HepG2 (cell line): Measurements from ENCODE around the gene YJEFN3. TPM values are rescaled to one million over a fixed set of nuclear protein-coding genes. Genes with fewer than 3 reads are reported as not detected.
A peak's percentile ranks its signal among the peaks of the same experiment; 100 is the strongest.

Source experiments
- ATAC-seq: fragments of 200-7000 bp; cut with Tn5 transposase; 3 replicates; pipeline ENCODE4 v1.9.1; 2020; ENCODE audit warnings: mild to moderate bottlenecking, moderate library complexity
- BruUV-seq: library from RNA; stranded (reverse); fragments of 400-500 nt; replicated peaks from 2 replicates; lab custom pipeline; 2021; lab: Mats Ljungman, UMichigan
- CTCF ChIA-PET: fragments of 300-600 bp; formaldehyde crosslinking; extraction: SDS; loops from one replicate; lab custom pipeline; 2021; ENCODE audit warnings: low total read pairs, inconsistent platforms, low intra/inter-chr PET ratio; lab: Yijun Ruan, JAX
- POLR2A ChIA-PET: fragments of 350-600 bp; sonication (Branson Sonifier 250); formaldehyde crosslinking; loops from one replicate; lab custom pipeline; 2020; ENCODE audit warnings: antibody characterized with exemption, inconsistent platforms; lab: Yijun Ruan, JAX
- DNase-seq: peaks from one replicate; pipeline ENCODE4 v3.0.0-alpha.2; 2015; ENCODE audit warnings: low spot score
- FAIRE-seq: peaks from 3 replicates; lab custom pipeline; 2011; peaks lifted over from hg19 to GRCh38; lab: Jason Lieb, UNC
- H2AFZ ChIP-seq: one replicate; pipeline ENCODE4 v1.6.1; 2011; ENCODE audit warnings: low read length, inconsistent platforms
- H3K27ac ChIP-seq: fragments of 300-600 bp; 3 replicates; pipeline ENCODE4 v1.8.0; 2011; ENCODE audit warnings: mixed run types, mild to moderate bottlenecking, mixed read lengths, low read length, inconsistent platforms; ENCODE audit not compliant: insufficient read depth; ENCODE audit errors: extremely low read length
- H3K27me3 ChIP-seq, 2 experiments: fragments of 200-600 bp in 1 of 2; 2 replicates in 1 of 2; 3 replicates in 1 of 2; pipeline versions ENCODE4 v1.6.0 to v1.8.0; 2011; ENCODE audit warnings: low read length in 2 of 2, mild to moderate bottlenecking in 2 of 2, moderate library complexity in 2 of 2, inconsistent platforms in 1 of 2; ENCODE audit not compliant: insufficient read depth in 2 of 2, control insufficient read depth in 1 of 2
- H3K36me3 ChIP-seq, 2 experiments: fragments of 200-600 bp in 1 of 2; replicated peaks in 1 of 2; 2 replicates in 1 of 2; 3 replicates in 1 of 2; pipeline versions ENCODE4 v1.5.1 to v1.8.0; 2011; ENCODE audit warnings: low read length in 2 of 2, inconsistent platforms in 1 of 2; ENCODE audit not compliant: insufficient read depth in 2 of 2, control insufficient read depth in 1 of 2
- H3K4me1 ChIP-seq: 2 replicates; pipeline ENCODE4 v1.5.1; 2012; ENCODE audit warnings: low read length, inconsistent platforms; ENCODE audit not compliant: insufficient read depth
- H3K4me2 ChIP-seq: 2 replicates; pipeline ENCODE4 v1.6.0; 2011; ENCODE audit warnings: low read depth, low read length, inconsistent platforms
- H3K4me3 ChIP-seq, 3 experiments: fragments of 200-600 bp in 1 of 3; sonication (generic), shearing (Covaris generic) in 1 of 3; replicated peaks in 1 of 3; 2 replicates each; pipeline ENCODE4 v1.5.1; 2011 to 2016; ENCODE audit warnings: low read length in 3 of 3, inconsistent platforms in 2 of 3, low read depth in 2 of 3, mild to moderate bottlenecking in 2 of 3, control low read depth in 1 of 3, mixed read lengths in 1 of 3; ENCODE audit not compliant: insufficient read depth in 1 of 3
- H3K79me2 ChIP-seq: one replicate; pipeline ENCODE4 v1.6.1; 2011; ENCODE audit warnings: low read length, inconsistent platforms; ENCODE audit not compliant: insufficient read depth
- H3K9ac ChIP-seq: 2 replicates; pipeline ENCODE4 v1.6.0; 2011; ENCODE audit warnings: mild to moderate bottlenecking, low read depth, low read length, inconsistent platforms; ENCODE audit not compliant: insufficient read depth
- H3K9me3 ChIP-seq: 2 replicates; pipeline ENCODE4 v1.5.1; 2012; ENCODE audit warnings: mild to moderate bottlenecking, low read length
- H4K20me1 ChIP-seq: 2 replicates; pipeline ENCODE4 v1.6.0; 2011; ENCODE audit warnings: inconsistent platforms, mild to moderate bottlenecking, low read length, moderate library complexity; ENCODE audit not compliant: insufficient read depth
- ARNT2 ChIP-seq: sonication (generic); formaldehyde crosslinking; IDR thresholded peaks from 2 replicates; pipeline ENCODE4 v1.8.0; 2022; ENCODE audit warnings: mild to moderate bottlenecking, low read depth, missing genetic modification reagents, moderate library complexity
- BCL6 ChIP-seq: IDR thresholded peaks from 2 replicates; pipeline ENCODE4 v1.6.1; 2016; ENCODE audit warnings: missing genetic modification reagents, missing compliant biosample characterization
- CBX1 ChIP-seq: IDR thresholded peaks from one replicate; pipeline ENCODE4 v1.6.1; 2016; ENCODE audit warnings: antibody characterized with exemption, low read depth
- GATAD2A ChIP-seq: IDR thresholded peaks from 2 replicates; pipeline ENCODE4 v1.6.1; 2016
- HIVEP1 ChIP-seq: sonication (generic); formaldehyde crosslinking; IDR thresholded peaks from 2 replicates; pipeline ENCODE4 v1.4.0; 2020; ENCODE audit warnings: mild to moderate bottlenecking, missing genetic modification reagents
- MEIS1 ChIP-seq: sonication (generic); formaldehyde crosslinking; IDR thresholded peaks from 2 replicates; pipeline ENCODE4 v1.9.0; 2021; ENCODE audit warnings: mild to moderate bottlenecking, missing genetic modification reagents, moderate library complexity, borderline replicate concordance
- NRL ChIP-seq: sonication (generic); formaldehyde crosslinking; IDR thresholded peaks from 2 replicates; pipeline ENCODE4 v1.5.0; 2020; ENCODE audit warnings: missing genetic modification reagents, mild to moderate bottlenecking, moderate library complexity, borderline replicate concordance
- PTBP1 ChIP-seq: fragments of 200-400 bp; formaldehyde crosslinking; IDR thresholded peaks from 2 replicates; pipeline ENCODE4 v1.6.1; 2018; ENCODE audit warnings: low read length, low read depth; ENCODE audit not compliant: poor library complexity, severe bottlenecking
- TAF15 ChIP-seq: fragments of 200-400 bp; formaldehyde crosslinking; IDR thresholded peaks from one replicate; pipeline ENCODE4 v1.6.1; 2018; ENCODE audit warnings: mild to moderate bottlenecking, low read depth, low read length; ENCODE audit not compliant: poor library complexity, severe bottlenecking
- ZFP82 ChIP-seq: sonication (generic); formaldehyde crosslinking; IDR thresholded peaks from 2 replicates; pipeline ENCODE4 v1.5.1; 2020; ENCODE audit warnings: mild to moderate bottlenecking, missing genetic modification reagents, borderline replicate concordance
- ZNF180 ChIP-seq: sonication (generic); formaldehyde crosslinking; IDR thresholded peaks from 2 replicates; pipeline ENCODE4 v1.4.0; 2020; ENCODE audit warnings: low read depth, missing genetic modification reagents, borderline replicate concordance
- ZNF230 ChIP-seq: sonication (generic); formaldehyde crosslinking; IDR thresholded peaks from 2 replicates; pipeline ENCODE4 v1.4.0; 2020; ENCODE audit warnings: mild to moderate bottlenecking, missing genetic modification reagents
- ZNF660 ChIP-seq: sonication (generic); formaldehyde crosslinking; IDR thresholded peaks from 2 replicates; pipeline ENCODE4 v1.5.1; 2020; ENCODE audit warnings: mild to moderate bottlenecking, low read depth, missing genetic modification reagents, borderline replicate concordance
- ZNF792 ChIP-seq: IDR thresholded peaks from 2 replicates; pipeline ENCODE4 v1.6.1; 2016
- WGBS: methylation state at CpG from one replicate; pipeline ENCODE4 v1.1.6; 2017; ENCODE audit warnings: low lambda C conversion rate; 5-methylcytosine and 5-hydroxymethylcytosine counted together
- in situ Hi-C: cut with HindIII; loops from 2 replicates; pipeline ENCODE4 v1.10.0; 2017; ENCODE audit warnings: low pct_unique_long_range_greater_than_20kb; ENCODE audit not compliant: extremely low pct_ligation_motif_present
- intact Hi-C: fragments of 100-400 bp; cut with micrococcal nuclease; formaldehyde crosslinking; loops from one replicate; pipeline ENCODE4 v1.10.0; 2022; ENCODE audit not compliant: unreplicated experiment
- polyA plus RNA-seq, 8 experiments: library from polyadenylated mRNA; depleted of rRNA in 3 of 8; stranded (reverse) in 7 of 8; unstranded in 1 of 8; fragments of >200 nt; fragmentation: Illumina TruSeq in 4 of 8; extraction: Trizol in 4 of 8; gene quantifications; 2 replicates each; pipeline versions ENCODE4 v1.2.1 to v1.2.3, GENCODE V29; 2011 to 2016; ENCODE audit warnings: low read depth in 4 of 8, missing spikeins in 1 of 8, mixed read lengths in 1 of 8; ENCODE audit not compliant: insufficient read depth in 1 of 8
- total RNA-seq, 5 experiments: library from RNA; depleted of rRNA; stranded (reverse); fragments of >200 nt; fragmentation: Illumina TruSeq; extraction: Trizol; gene quantifications; 2 replicates each; pipeline ENCODE4 v1.2.3, GENCODE V29; 2016; ENCODE audit warnings: low read depth in 1 of 5
- TF ChIP-seq, protein P1 (sequence below): sonication (generic); formaldehyde crosslinking; IDR thresholded peaks from 2 replicates; pipeline ENCODE4 v1.5.0; 2020; ENCODE audit warnings: missing genetic modification reagents, mild to moderate bottlenecking, borderline replicate concordance
- TF ChIP-seq, protein P2 (sequence below): sonication (generic); formaldehyde crosslinking; IDR thresholded peaks from 2 replicates; pipeline ENCODE4 v1.5.0; 2020; ENCODE audit warnings: missing genetic modification reagents
- TF ChIP-seq, protein P3 (sequence below): sonication (generic); formaldehyde crosslinking; IDR thresholded peaks from 2 replicates; pipeline ENCODE4 v1.4.0; 2020; ENCODE audit warnings: low read depth, mild to moderate bottlenecking, missing genetic modification reagents

Gene YJEFN3
- total and polyA plus RNA-seq, 2 of the 13 experiments (the other 11 are each of a cell fraction or from before 2014, with no cell fraction given): 0.89 to 4.0 TPM

DNA sequence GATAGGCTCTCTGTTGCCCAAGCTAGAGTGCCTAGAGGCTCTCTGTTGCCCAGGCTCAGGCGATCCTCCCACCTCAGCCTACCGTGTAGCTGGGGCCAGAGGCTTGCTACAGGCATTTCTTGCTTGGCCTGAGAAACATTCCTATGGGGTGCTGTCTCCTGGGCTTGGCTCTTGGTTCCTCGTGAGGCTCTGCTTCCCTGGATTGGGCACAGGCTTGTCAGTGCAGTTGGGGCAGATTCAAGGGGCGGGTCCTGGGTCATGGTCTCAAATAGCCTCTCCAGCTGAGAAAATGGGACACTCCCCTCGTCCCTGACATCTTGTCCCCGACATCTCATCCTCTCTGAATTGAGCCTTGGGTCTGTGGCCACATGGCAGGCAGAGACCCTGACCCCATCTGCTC, 18.3 kb upstream of the YJEFN3 start:
- no peak overlapping the region for H3K4me2 ChIP-seq
- no peaks in the 10 kb centered on the region for H3K9me3 ChIP-seq
- ATAC-seq (peak; percentile 9), DNase-seq (no peak)
- no peaks in the 10 kb centered on the region for H3K27me3 ChIP-seq
- intact Hi-C loops: no loop called here
- POLR2A ChIA-PET: no interaction called here
- no peak overlapping the region for H3K4me3 ChIP-seq
- H3K27ac ChIP-seq: no peak overlapping the region
- peaks cover 3 to 8% of the 10 kb centered on the region in 2 experiments; a peak in 3 of 5 replicates for H3K36me3 ChIP-seq
- H4K20me1 ChIP-seq: no peaks in the 10 kb centered on the region; the same call in 1 of the 2 replicates
- no TSS peak for BruUV-seq
- H3K4me1 ChIP-seq: 0 out of 2 replicates have a peak, but pooled peaks cover 4% of the 10 kb centered on the region
- CTCF ChIA-PET: no interaction called here
- 74% methylated on average over 6 of the region's 6 CpGs for WGBS
- no peak overlapping the region for H3K9ac ChIP-seq
- H2AFZ ChIP-seq: no peak overlapping the region
- TF ChIP-seq ARNT2 (CRISPR knock-in tag): no peak
- no peak for TF ChIP-seq TAF15
- TF ChIP-seq ZNF792 (CRISPR knock-in tag): no peak
- TF ChIP-seq, protein P1, sequence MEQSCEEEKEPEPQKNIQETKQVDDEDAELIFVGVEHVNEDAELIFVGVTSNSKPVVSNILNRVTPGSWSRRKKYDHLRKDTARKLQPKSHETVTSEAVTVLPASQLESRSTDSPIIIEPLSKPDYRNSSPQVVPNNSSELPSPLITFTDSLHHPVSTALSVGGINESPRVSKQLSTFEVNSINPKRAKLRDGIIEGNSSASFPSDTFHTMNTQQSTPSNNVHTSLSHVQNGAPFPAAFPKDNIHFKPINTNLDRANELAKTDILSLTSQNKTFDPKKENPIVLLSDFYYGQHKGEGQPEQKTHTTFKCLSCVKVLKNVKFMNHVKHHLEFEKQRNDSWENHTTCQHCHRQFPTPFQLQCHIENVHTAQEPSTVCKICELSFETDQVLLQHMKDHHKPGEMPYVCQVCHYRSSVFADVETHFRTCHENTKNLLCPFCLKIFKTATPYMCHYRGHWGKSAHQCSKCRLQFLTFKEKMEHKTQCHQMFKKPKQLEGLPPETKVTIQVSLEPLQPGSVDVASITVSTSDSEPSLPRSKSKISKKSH (CRISPR knock-in tag): no peak
- TF ChIP-seq, protein P2, sequence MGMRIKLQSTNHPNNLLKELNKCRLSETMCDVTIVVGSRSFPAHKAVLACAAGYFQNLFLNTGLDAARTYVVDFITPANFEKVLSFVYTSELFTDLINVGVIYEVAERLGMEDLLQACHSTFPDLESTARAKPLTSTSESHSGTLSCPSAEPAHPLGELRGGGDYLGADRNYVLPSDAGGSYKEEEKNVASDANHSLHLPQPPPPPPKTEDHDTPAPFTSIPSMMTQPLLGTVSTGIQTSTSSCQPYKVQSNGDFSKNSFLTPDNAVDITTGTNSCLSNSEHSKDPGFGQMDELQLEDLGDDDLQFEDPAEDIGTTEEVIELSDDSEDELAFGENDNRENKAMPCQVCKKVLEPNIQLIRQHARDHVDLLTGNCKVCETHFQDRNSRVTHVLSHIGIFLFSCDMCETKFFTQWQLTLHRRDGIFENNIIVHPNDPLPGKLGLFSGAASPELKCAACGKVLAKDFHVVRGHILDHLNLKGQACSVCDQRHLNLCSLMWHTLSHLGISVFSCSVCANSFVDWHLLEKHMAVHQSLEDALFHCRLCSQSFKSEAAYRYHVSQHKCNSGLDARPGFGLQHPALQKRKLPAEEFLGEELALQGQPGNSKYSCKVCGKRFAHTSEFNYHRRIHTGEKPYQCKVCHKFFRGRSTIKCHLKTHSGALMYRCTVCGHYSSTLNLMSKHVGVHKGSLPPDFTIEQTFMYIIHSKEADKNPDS (CRISPR knock-in tag): no peak
- TF ChIP-seq ZNF230: no peak
- TF ChIP-seq ZFP82 (CRISPR knock-in tag): no peak
- no peak for TF ChIP-seq HIVEP1 (CRISPR knock-in tag)
- no peak for TF ChIP-seq NRL (CRISPR knock-in tag)
- TF ChIP-seq CBX1: no peak
- TF ChIP-seq GATAD2A (CRISPR knock-in tag): no peak
- TF ChIP-seq ZNF180 (CRISPR knock-in tag): no peak
- TF ChIP-seq, protein P3, sequence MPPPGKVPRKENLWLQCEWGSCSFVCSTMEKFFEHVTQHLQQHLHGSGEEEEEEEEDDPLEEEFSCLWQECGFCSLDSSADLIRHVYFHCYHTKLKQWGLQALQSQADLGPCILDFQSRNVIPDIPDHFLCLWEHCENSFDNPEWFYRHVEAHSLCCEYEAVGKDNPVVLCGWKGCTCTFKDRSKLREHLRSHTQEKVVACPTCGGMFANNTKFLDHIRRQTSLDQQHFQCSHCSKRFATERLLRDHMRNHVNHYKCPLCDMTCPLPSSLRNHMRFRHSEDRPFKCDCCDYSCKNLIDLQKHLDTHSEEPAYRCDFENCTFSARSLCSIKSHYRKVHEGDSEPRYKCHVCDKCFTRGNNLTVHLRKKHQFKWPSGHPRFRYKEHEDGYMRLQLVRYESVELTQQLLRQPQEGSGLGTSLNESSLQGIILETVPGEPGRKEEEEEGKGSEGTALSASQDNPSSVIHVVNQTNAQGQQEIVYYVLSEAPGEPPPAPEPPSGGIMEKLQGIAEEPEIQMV: no peak
- no peak for TF ChIP-seq PTBP1
- TF ChIP-seq ZNF660 (CRISPR knock-in tag): no peak
- TF ChIP-seq MEIS1 (CRISPR knock-in tag): no peak
- no peak for TF ChIP-seq BCL6 (CRISPR knock-in tag)
- TF ChIP-seq, all 625 proteins: peak for 0
- in situ Hi-C loops: no loop called here
- H3K79me2 ChIP-seq: no peaks in the 10 kb centered on the region
- no peak for FAIRE-seq
